IPS-18a (cell line): Measurements from ENCODE around the gene REX1BD.
A peak's percentile ranks its signal among the peaks of the same experiment; 100 is the strongest.

ENCODE experiments used
- H3K27ac ChIP-seq: one replicate; pipeline ENCODE4 v1.5.1; 2013; ENCODE audit warnings: low read length
- H3K27me3 ChIP-seq: one replicate; pipeline ENCODE4 v1.6.1; 2013; ENCODE audit warnings: mild to moderate bottlenecking, low read length; ENCODE audit not compliant: control insufficient read depth, insufficient read depth
- H3K36me3 ChIP-seq: one replicate; pipeline ENCODE4 v1.6.1; 2013; ENCODE audit warnings: low read depth, low read length; ENCODE audit not compliant: control insufficient read depth
- H3K4me1 ChIP-seq: one replicate; pipeline ENCODE4 v1.6.1; 2013; ENCODE audit warnings: low read depth, low read length; ENCODE audit not compliant: control insufficient read depth
- H3K4me3 ChIP-seq: one replicate; pipeline ENCODE4 v1.5.1; 2013; ENCODE audit warnings: low read length
- H3K9ac ChIP-seq: one replicate; pipeline ENCODE4 v1.6.1; 2013; ENCODE audit warnings: mild to moderate bottlenecking, low read length, moderate library complexity
- H3K9me3 ChIP-seq: one replicate; pipeline ENCODE4 v1.6.1; 2013; ENCODE audit warnings: low read depth, low read length; ENCODE audit not compliant: control insufficient read depth

The REX1BD gene

DNA sequence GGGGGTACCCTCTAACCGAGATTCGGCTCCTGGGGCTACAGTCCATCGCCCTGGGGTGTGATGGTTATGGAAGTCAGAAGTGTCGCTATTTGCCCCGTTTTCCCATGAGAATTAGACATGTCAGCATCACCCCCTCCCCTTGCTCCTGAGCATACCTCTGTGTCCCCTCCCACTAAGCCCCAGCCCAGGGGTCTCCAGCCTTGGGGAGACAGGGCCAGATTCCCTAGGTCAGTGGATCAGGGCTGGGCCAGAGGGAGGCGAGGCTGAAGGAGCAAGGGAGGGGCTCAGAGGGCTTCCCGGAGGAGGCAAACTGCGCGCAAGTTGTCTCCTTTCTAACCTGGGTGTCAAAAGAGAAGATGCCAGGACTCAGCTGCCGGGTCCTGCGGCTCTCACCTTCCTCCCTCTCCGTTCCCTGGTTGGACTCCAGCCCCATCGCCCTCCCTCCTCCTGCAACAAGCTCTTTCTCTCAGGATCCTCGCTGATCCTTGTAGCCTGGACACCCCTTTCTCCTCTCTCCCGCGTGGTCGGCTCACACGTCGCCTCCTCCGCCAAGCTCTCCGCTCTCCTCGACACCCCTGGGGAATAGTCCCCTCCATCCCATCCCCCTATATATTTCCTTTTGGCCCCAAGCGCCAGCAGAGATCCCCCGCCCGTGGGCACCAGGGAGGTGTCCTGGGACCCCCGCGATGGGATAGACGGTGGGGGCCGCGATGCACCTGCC, 23.6 kb downstream of the REX1BD start:
- Histone ChIP-seq H3K9me3 (no peaks in the 10 kb centered on the region), H3K9ac (no peak overlapping the region), H3K27me3 (peaks cover 91% of the 10 kb centered on the region), H3K36me3 (no peaks in the 10 kb centered on the region), H3K4me3 (peak overlapping the region; percentile 59), H3K4me1 (peaks cover 39% of the 10 kb centered on the region), H3K27ac (no peak overlapping the region)

DNA sequence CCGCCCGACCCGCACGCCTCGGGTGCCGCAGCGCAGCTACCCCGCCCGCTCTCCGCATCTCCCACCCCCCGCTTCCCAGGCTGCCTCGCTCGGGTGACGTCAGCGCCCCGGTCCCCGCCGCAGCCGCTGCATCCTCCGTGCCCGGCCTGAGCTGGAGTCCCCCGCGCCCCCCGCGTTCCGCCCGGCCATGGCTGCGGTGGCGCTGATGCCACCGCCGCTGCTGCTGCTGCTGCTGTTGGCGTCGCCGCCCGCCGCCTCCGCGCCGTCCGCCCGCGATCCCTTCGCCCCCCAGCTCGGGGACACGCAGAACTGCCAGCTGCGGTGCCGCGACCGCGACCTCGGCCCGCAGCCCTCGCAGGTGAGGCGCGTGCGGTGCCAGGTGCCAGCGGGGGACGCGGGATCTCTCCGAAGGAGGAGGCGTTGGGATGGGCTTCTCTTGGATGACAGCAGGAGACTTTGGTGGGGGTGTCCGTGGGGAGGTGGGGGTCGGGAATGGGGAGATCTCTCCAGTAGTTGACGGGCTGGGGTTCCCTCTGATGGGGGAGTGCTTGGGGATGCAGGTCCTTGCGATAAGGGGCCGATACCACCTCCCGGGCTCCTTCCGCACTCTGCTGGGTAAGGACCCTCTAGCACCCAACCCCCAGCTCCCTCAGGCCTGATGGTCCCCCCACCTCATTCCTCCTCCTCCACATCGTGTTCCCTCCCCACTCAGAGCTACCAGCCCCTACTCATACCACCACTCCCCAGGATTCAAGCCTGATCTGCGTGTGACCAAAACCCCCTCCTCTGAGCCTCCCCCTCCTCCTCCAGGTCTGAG, 24.4 kb downstream of the REX1BD start, which contains the start of gene TMEM59L:
Gene TMEM59L, plus strand, starts transcription at position 99 of the 817 bp plus-strand sequence. Its CDS starts 89 bp downstream, at position 188.
- Histone ChIP-seq H3K9ac (no peak within 1 kb of the TSS), H3K4me3 (peak within 1 kb of the TSS; percentile 59), H3K27ac (no peak within 1 kb of the TSS), H3K27me3 (peaks cover 83% of the 10 kb centered on the region), H3K4me1 (peaks cover 35% of the 10 kb centered on the region), H3K36me3 (no peaks in the 10 kb centered on the region), H3K9me3 (no peaks in the 10 kb centered on the region)

DNA sequence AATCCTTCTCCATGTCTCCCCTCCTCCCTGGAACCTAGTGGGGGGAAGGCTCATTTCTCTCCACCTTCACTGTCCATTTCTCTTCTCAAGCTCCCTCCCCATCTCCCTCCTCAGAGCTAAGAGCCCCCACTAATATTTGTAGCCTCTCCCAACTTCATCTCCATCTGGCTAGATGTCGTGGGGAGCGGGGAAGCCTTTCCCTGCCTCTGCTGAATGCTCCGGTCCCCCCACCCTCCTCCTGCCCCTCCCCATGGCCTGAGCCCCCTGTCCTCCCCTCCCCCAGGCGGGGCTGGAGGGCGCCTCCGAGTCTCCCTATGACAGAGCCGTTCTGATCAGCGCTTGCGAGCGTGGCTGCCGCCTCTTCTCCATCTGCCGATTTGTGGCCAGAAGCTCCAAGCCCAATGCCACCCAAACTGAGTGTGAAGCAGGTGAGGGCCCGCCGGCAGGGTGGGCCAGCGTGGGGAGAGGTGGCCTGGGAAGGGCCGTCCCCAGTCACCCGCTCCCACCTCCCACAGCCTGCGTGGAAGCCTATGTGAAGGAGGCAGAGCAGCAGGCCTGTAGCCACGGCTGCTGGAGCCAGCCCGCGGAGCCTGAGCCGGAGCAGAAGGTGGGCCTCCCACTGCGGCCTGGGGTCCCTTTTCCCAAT, 25.1 kb downstream of the REX1BD start:
- Histone ChIP-seq H3K4me3 (peak overlapping the region; percentile 59), H3K27me3 (peaks cover 76% of the 10 kb centered on the region)

DNA sequence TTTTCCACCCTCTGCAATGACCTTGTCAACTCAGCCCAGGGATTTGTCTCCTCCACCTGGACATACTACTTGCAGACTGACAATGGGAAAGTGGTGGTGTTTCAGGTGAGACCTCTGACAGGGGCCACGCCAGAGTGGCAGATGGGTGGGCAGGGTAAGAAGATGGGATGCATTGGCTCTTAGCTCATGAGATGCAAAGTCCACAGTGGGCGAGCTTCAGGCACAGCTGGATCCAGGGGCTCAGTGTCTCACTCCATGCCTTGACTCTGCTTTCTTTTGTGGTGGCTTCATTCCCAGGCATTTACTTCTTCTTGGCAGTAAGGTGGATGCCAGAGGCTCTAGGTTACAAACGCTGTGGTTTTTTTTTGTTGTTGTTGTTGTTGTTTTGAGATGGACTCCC, 27.4 kb downstream of the REX1BD start:
- Histone ChIP-seq H3K36me3 (no peaks in the 10 kb centered on the region), H3K27me3 (peaks cover 53% of the 10 kb centered on the region), H3K4me1 (peaks cover 15% of the 10 kb centered on the region), H3K27ac (no peak overlapping the region), H3K4me3 (no peak overlapping the region), H3K9ac (no peak overlapping the region), H3K9me3 (no peaks in the 10 kb centered on the region)

More for the DNA sequence above, 25.1 kb downstream of the REX1BD start:
- no peaks in the 10 kb centered on the region for H3K9me3 ChIP-seq
- H3K9ac ChIP-seq: no peak overlapping the region
- H3K36me3 ChIP-seq: no peaks in the 10 kb centered on the region
- no peak overlapping the region for H3K27ac ChIP-seq
- peaks cover 29% of the 10 kb centered on the region for H3K4me1 ChIP-seq

DNA sequence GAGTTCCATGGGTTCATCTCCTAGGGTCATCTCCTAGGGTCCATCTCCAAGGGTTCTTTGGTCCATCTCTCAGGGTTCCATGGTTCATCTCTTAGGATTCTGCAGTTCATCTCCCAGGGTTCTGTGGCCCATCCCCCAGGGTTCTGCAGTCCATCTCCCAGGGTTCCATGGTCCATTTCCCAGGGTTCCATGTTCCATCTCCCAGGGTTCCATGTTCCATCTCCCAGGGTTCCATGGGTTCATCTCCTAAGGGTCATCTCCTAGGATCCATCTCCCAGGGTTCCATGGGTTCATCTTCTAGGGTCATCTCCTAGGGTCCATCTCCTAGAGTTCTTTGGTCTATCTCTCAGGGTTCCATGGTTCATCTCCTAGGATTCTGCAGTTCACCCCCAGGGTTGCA, 29.0 kb downstream of the REX1BD start:
- Histone ChIP-seq H3K36me3 (no peaks in the 10 kb centered on the region), H3K4me1 (peaks cover 5% of the 10 kb centered on the region), H3K9ac (no peak overlapping the region), H3K4me3 (no peak overlapping the region), H3K27me3 (peaks cover 37% of the 10 kb centered on the region), H3K27ac (no peak overlapping the region), H3K9me3 (no peaks in the 10 kb centered on the region)

DNA sequence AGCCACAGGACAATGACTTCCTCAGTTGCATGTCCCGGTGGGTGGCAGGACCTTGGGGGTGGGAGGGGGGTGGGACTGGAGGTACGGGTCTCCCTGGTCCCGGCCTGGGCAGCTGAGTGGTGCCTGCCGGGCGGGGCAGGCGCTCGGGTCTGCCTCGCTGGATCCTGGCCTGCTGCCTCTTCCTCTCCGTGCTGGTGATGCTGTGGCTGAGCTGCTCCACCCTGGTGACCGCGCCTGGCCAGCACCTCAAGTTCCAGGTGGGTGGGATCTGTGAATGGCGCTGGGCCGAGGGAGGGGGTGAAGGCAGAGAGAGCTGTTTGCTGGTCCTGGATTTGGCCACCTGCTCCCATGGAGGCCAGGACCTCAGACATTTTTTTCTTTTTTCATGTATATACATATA, 29.6 kb downstream of the REX1BD start:
- Histone ChIP-seq H3K27me3 (peaks cover 30% of the 10 kb centered on the region), H3K36me3 (no peaks in the 10 kb centered on the region), H3K27ac (no peak overlapping the region), H3K4me3 (no peak overlapping the region), H3K9me3 (no peaks in the 10 kb centered on the region), H3K4me1 (peaks cover 3% of the 10 kb centered on the region), H3K9ac (no peak overlapping the region)

DNA sequence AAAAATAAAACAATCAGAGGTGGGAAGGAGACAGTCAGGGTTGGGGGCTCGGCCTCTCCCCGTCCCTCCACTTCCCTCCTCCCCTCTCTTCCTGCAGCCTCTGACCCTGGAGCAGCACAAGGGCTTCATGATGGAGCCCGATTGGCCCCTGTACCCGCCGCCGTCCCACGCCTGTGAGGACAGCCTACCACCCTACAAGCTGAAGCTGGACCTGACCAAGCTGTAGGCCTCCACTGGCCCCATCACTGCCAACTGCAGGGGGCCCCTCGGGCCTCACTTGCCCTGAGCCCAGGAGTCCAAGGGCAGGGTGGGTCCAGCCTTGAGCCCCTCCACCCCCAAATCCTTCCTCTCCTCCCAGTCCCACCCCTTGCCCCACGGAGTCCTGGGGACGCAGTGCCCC, 31.7 kb downstream of the REX1BD start:
- no peaks in the 10 kb centered on the region for H3K36me3 ChIP-seq

DNA sequence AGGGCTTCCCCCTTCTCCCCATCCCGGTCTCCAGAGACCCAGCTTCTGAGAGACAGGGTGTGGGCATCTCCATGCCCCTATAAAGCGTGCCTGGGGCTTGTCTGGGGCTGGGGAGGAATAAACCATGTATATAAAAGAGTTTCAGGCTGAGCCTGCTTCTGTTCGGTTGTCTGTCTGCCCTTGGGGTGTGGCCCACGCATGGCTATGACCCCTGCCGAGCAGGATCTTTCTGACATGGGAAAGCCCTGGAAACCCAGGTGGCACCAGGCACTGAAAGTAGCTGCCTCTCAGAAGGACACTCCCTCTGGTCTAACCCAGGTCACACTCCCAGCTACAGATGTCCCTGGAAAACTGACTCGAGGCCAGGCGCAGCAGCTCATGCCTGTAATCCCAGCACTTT, 32.3 kb downstream of the REX1BD start:
- Histone ChIP-seq H3K27ac (no peak overlapping the region), H3K9ac (no peak overlapping the region)

More for the DNA sequence above, 31.7 kb downstream of the REX1BD start:
- H3K9me3 ChIP-seq: no peaks in the 10 kb centered on the region
- no peaks in the 10 kb centered on the region for H3K4me1 ChIP-seq
- H3K4me3 ChIP-seq: no peak overlapping the region
- no peak overlapping the region for H3K27ac ChIP-seq
- no peak overlapping the region for H3K9ac ChIP-seq
- peaks cover 10% of the 10 kb centered on the region for H3K27me3 ChIP-seq

DNA sequence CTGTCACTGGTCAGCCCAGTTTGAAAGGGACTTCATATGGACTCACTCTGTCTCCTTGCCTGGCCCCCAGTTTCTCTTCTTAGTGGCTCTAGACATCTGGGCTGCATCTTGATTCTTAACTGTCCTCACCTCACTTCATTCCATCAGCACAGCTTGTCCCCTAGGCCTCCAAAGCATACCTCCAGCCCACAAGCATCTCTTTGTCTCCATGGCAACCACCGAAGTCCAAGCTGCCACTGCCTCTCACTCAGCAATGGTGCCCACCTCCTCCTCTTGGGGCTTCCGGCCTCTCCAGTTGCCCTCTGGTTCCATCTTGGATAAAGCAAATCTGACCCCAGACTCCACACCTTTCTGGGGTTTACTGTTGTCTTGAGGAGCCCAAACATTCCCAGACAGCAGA, 38.3 kb downstream of the REX1BD start:
- H3K4me1 ChIP-seq: no peaks in the 10 kb centered on the region
- no peak overlapping the region for H3K27ac ChIP-seq
- no peaks in the 10 kb centered on the region for H3K27me3 ChIP-seq
- no peaks in the 10 kb centered on the region for H3K36me3 ChIP-seq
- H3K4me3 ChIP-seq: no peak overlapping the region
- H3K9ac ChIP-seq: no peak overlapping the region
- no peaks in the 10 kb centered on the region for H3K9me3 ChIP-seq

More for the DNA sequence above, 32.3 kb downstream of the REX1BD start:
- Histone ChIP-seq H3K9me3 (no peaks in the 10 kb centered on the region), H3K4me1 (no peaks in the 10 kb centered on the region), H3K36me3 (no peaks in the 10 kb centered on the region), H3K4me3 (no peak overlapping the region), H3K27me3 (peaks cover 4% of the 10 kb centered on the region)

DNA sequence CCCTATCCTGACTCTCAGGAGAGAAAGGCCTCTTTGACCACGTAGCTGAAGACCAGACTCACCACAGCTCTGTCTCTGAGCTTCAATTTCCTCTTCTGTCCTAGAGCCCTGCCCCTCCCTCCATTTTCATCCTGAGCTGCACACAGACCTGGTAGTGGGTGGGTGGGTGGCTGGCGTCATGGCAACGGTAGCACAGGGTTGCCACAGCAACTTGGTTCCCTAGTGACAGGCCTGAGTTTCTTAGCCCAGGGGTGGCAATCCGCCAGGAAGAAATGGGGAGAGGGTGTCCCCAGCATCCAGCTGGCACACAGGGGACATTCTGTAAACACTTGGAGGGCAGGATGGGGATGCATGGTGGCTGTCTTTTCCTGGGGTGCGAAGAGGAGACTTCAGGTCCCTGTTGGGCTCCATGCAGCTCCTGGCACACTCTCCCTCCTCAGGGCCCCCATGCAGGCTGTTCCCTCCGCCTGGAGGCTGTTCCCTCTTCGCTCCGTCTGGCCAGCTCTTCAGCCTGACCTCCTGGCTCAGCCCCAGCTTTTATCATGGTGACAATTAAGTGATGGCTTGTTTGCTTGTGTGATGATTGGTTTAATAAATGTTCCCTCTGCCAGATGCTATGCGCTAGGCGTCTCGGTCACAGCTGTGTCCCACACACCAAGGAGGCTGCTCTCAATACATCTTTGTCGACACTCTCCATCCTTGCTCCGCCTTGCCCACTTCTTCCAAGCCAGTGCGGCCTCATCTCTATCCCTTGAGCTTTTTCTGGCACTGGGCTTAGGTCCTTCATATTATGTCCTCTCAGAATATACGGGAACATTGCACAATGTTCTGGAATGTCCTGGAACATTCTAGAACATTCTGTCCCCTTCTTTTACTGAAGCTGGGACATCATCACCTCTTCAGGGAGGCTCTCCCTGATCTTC, 40.8 kb downstream of the REX1BD start:
- Histone ChIP-seq H3K27me3 (peaks cover 1% of the 10 kb centered on the region), H3K36me3 (no peaks in the 10 kb centered on the region), H3K4me3 (no peak overlapping the region), H3K9me3 (no peaks in the 10 kb centered on the region), H3K27ac (no peak overlapping the region), H3K9ac (no peak overlapping the region), H3K4me1 (no peaks in the 10 kb centered on the region)

DNA sequence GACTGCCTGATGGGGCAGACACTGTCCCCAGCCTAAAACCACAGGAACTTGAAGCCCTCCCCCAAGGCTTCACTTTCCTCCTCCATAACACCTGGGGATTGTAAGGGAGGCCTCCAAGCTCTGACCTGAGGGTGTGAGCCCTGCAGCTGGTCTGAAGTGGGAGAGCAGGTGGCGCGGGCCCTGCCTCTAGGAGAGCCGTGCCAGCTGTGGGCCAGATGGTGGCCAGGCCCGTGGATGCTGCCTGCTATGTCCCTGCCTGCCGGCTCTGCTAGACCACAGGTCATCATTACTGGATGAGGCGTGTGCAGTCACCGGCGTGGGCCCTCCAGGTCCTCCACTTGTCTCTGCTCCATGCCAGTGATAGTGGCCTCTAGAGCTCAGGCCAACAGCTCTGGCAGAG, 44.7 kb downstream of the REX1BD start:
- H3K27ac ChIP-seq: no peak overlapping the region
- peaks cover 6% of the 10 kb centered on the region for H3K4me1 ChIP-seq
- peaks cover 11% of the 10 kb centered on the region for H3K27me3 ChIP-seq
- no peaks in the 10 kb centered on the region for H3K9me3 ChIP-seq
- H3K4me3 ChIP-seq: no peak overlapping the region
- H3K36me3 ChIP-seq: no peaks in the 10 kb centered on the region
- H3K9ac ChIP-seq: no peak overlapping the region
